GM21576 (cell line): ENCODE results near the gene KIF21B.
A peak's percentile ranks its signal among the peaks of the same experiment; 100 is the strongest.

ENCODE experiments used
- ATAC-seq: cut with Tn5 transposase; IDR thresholded peaks from one replicate; pipeline ENCODE4 v1.9.1; 2021; ENCODE audit warnings: mild to moderate bottlenecking, moderate library complexity; ENCODE audit not compliant: unreplicated experiment

Gene KIF21B

GRCh38 chr1:201023517-201023902 lies at the start of gene KIF21B:
Gene KIF21B (minus strand): TSS chr1:201023714. CDS start chr1:201023383, 331 bp downstream.
- ATAC-seq, result peak; percentile 51

- ATAC-seq, result no peak
These were observed 49.4 kb upstream of the KIF21B start for GRCh38 chr1:201072922-201073321.

GRCh38 chr1:201072149-201072548 lies 48.6 kb upstream of the KIF21B start:
- ATAC-seq, result no peak

- ATAC-seq, result no peak
These were observed 46.1 kb upstream of the KIF21B start for GRCh38 chr1:201069636-201070035.

GRCh38 chr1:201068976-201069375 lies 45.5 kb upstream of the KIF21B start:
- no peak for ATAC-seq

- no peak for ATAC-seq
These were observed 43.5 kb upstream of the KIF21B start for GRCh38 chr1:201066986-201067385.

- no peak for ATAC-seq
These were observed 42.2 kb upstream of the KIF21B start for GRCh38 chr1:201065686-201066085.

GRCh38 chr1:201064806-201065205 lies 41.3 kb upstream of the KIF21B start:
- no peak for ATAC-seq

GRCh38 chr1:201063145-201063544 lies 39.6 kb upstream of the KIF21B start:
- no peak for ATAC-seq

GRCh38 chr1:201062511-201063091 lies 39.1 kb upstream of the KIF21B start:
- no peak for ATAC-seq

GRCh38 chr1:201061886-201062285 lies 38.4 kb upstream of the KIF21B start:
- no peak for ATAC-seq

- no peak for ATAC-seq
These were observed 37.5 kb upstream of the KIF21B start for GRCh38 chr1:201061049-201061448.

- no peak for ATAC-seq
These were observed 37.1 kb upstream of the KIF21B start for GRCh38 chr1:201060586-201060985.

GRCh38 chr1:201059871-201060555 lies 36.5 kb upstream of the KIF21B start:
- no peak for ATAC-seq

GRCh38 chr1:201059401-201059800 lies 35.9 kb upstream of the KIF21B start:
- no peak for ATAC-seq

GRCh38 chr1:201054091-201054543 lies 30.6 kb upstream of the KIF21B start:
- no peak for ATAC-seq

GRCh38 chr1:201053155-201053860 lies 29.8 kb upstream of the KIF21B start:
- ATAC-seq, result no peak

GRCh38 chr1:201051399-201051798 lies 27.9 kb upstream of the KIF21B start:
- no peak for ATAC-seq

- no peak for ATAC-seq
These were observed 27.2 kb upstream of the KIF21B start for GRCh38 chr1:201050515-201051277.

GRCh38 chr1:201049248-201049831 lies 25.8 kb upstream of the KIF21B start:
- no peak for ATAC-seq

GRCh38 chr1:201048521-201048920 lies 25.0 kb upstream of the KIF21B start:
- no peak for ATAC-seq
